Measurements from ENCODE around the gene RSPO4. TPM values are rescaled to one million over a fixed set of nuclear protein-coding genes. Genes with fewer than 3 reads are reported as not detected.

Gene RSPO4
- total RNA-seq, 1 experiment from 2014 or later: not detected

DNA sequence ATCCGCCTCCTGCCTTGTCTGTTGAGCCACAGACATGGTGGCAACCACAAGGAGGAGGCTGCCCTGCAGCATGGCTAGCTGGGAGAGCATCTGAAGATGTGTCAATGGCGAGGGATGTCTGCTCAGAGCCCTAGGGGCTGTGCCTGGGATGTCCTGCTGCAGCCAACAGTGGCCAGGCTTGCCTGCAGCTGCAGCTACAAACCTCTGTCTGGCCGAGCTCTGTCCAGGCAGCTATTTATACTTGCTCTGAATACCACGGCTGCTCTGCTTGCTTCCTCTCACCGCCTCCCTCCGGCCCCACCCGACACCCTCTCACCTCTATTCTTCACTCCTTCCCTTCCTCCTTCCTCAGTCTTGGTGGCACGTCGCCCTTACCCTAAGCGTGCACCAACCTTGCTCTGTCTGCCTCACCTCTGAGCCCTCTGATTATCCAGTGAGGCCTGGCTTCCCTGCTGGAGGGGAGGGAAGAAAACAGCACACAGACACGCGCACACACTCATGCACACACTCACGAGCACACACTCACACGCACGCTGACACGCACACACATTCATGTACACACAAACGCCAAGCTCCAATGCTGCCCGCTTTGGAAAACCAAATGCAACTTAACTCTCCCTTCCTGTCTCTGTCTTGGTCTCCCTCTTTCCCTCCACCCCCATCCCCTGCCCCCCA lies 85.8 kb downstream of the RSPO4 start, which contains the start of gene ANGPT4:
TSS of gene ANGPT4 (minus strand) at position 210 of the 675 bp plus-strand sequence. CDS start at position 90, 120 bp downstream.
- BruUV-seq (replicated peaks): no TSS peak
- Histone ChIP-seq H3K27me3 (replicated peaks; ENCODE audit: insufficient read depth, low read depth, low read length, poor library complexity) (peaks cover 8% of the 10 kb centered on the region), H3K36me3 (ENCODE audit: insufficient read depth, low read length, poor library complexity, severe bottlenecking) (no peaks in the 10 kb centered on the region), H3K9me3 (ENCODE audit: low read depth, low read length, poor library complexity, severe bottlenecking) (no peaks in the 10 kb centered on the region), H3K4me3 (ENCODE audit: low read depth, low read length, poor library complexity, severe bottlenecking) (no peak within 1 kb of the TSS), H3K4me1 (ENCODE audit: insufficient read depth, low read length, poor library complexity, severe bottlenecking) (no peaks in the 10 kb centered on the region), H3K27ac (ENCODE audit: low read depth, low read length, poor library complexity, severe bottlenecking) (no peak within 1 kb of the TSS)
- no peak for DNase-seq (ENCODE audit: low spot score)
- intact Hi-C loops (cut with micrococcal nuclease; ENCODE audit: unreplicated experiment): no loop called here
- ChIA-PET POLR2A (ENCODE audit: low non-redundant PET) (no interaction called here), CTCF (no interaction called here)
- no peak for TF ChIP-seq EZH2 (IDR thresholded peaks at IDR 0.05; ENCODE audit: borderline replicate concordance, low read depth, low read length, poor library complexity, severe bottlenecking)
- TF ChIP-seq, protein P1, sequence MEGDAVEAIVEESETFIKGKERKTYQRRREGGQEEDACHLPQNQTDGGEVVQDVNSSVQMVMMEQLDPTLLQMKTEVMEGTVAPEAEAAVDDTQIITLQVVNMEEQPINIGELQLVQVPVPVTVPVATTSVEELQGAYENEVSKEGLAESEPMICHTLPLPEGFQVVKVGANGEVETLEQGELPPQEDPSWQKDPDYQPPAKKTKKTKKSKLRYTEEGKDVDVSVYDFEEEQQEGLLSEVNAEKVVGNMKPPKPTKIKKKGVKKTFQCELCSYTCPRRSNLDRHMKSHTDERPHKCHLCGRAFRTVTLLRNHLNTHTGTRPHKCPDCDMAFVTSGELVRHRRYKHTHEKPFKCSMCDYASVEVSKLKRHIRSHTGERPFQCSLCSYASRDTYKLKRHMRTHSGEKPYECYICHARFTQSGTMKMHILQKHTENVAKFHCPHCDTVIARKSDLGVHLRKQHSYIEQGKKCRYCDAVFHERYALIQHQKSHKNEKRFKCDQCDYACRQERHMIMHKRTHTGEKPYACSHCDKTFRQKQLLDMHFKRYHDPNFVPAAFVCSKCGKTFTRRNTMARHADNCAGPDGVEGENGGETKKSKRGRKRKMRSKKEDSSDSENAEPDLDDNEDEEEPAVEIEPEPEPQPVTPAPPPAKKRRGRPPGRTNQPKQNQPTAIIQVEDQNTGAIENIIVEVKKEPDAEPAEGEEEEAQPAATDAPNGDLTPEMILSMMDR (conservative IDR thresholded peaks at IDR 0.05; ENCODE audit: low read depth, low read length): no peak

DNA sequence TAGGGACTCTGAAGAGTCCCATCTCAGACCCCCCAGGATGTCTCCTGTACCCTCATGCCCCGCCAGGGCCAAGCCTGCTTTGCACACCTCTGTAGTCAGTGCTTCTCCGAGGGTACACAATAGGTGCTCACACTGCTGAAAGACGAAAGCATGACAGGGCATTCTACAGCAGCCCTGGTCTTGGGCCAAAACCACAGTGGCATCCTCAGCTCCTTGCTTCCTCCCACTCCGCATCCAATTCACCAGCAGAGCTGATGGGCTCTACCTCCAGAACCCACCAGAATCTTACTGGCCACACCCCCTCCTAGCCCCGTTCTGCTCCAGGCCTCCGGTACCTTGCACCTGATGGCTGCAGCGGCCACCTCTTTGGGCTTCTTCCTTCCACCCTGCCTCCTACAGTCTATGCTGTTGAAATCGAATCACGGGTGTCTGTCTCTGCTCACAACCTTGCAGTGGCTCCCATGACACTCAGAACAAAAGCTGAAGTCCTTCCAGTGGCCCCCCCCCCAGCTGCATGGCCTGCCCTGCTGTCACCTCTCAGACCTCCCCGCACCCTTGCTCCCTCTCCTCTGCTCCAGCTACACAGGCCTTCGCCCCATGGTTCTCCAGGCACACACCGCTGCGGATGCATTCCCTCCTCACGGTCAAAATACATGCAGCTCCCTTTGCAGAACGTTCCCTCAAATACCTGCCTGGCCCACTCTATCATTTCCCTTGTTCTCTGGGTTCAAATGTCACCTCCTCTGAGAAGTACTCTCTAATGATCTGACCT lies 87.2 kb downstream of the RSPO4 start:
- no TSS peak for BruUV-seq (replicated peaks)
- H3K9me3 ChIP-seq (ENCODE audit: low read depth, low read length, poor library complexity, severe bottlenecking): no peaks in the 10 kb centered on the region
- ChIA-PET CTCF (no interaction called here), POLR2A (ENCODE audit: low non-redundant PET) (no interaction called here)
- TF ChIP-seq, protein P1 (conservative IDR thresholded peaks at IDR 0.05; ENCODE audit: low read depth, low read length): no peak
- no peak for TF ChIP-seq EZH2 (IDR thresholded peaks at IDR 0.05; ENCODE audit: borderline replicate concordance, low read depth, low read length, poor library complexity, severe bottlenecking)
- intact Hi-C loops (cut with micrococcal nuclease; ENCODE audit: unreplicated experiment): no loop called here
- H3K4me1 ChIP-seq (ENCODE audit: insufficient read depth, low read length, poor library complexity, severe bottlenecking): no peaks in the 10 kb centered on the region
- H3K27ac ChIP-seq (ENCODE audit: low read depth, low read length, poor library complexity, severe bottlenecking): no peak overlapping the region
- no peaks in the 10 kb centered on the region for H3K36me3 ChIP-seq (ENCODE audit: insufficient read depth, low read length, poor library complexity, severe bottlenecking)
- no peak for DNase-seq (ENCODE audit: low spot score)
- H3K27me3 ChIP-seq (replicated peaks; ENCODE audit: insufficient read depth, low read depth, low read length, poor library complexity): peaks cover 8% of the 10 kb centered on the region
- no peak overlapping the region for H3K4me3 ChIP-seq (ENCODE audit: low read depth, low read length, poor library complexity, severe bottlenecking)

DNA sequence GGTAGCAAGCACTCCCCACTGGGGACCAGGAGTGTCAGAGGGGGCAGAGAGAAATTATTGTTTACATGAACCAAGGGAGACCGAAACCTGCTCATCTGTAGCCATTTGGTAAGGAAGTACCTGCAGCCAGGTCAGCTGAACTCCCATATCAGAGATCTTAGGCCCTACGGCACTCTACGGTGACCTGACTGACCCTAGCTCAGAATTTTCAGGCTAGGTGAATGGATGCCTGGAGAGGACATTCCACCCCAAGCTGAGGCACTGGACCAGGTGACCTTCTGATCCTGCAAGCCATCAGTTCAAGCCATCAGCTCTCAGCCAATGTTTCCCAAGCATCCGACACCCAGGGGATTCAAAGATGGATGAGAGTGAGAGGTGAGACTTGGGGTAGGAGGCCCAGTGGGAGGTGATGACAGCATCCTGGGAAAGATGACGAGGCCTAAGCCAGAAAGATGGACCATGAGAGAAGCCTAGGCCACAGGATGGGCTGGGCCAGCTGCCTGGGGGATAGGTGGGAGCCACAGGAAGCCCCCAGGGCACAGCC lies 88.7 kb downstream of the RSPO4 start:
- Histone ChIP-seq H3K4me3 (ENCODE audit: low read depth, low read length, poor library complexity, severe bottlenecking) (no peak overlapping the region), H3K36me3 (ENCODE audit: insufficient read depth, low read length, poor library complexity, severe bottlenecking) (no peaks in the 10 kb centered on the region), H3K27ac (ENCODE audit: low read depth, low read length, poor library complexity, severe bottlenecking) (no peak overlapping the region), H3K9me3 (ENCODE audit: low read depth, low read length, poor library complexity, severe bottlenecking) (no peaks in the 10 kb centered on the region), H3K27me3 (replicated peaks; ENCODE audit: insufficient read depth, low read depth, low read length, poor library complexity) (peaks cover 6% of the 10 kb centered on the region), H3K4me1 (ENCODE audit: insufficient read depth, low read length, poor library complexity, severe bottlenecking) (no peaks in the 10 kb centered on the region)
- BruUV-seq (replicated peaks): no TSS peak
- intact Hi-C loops (cut with micrococcal nuclease; ENCODE audit: unreplicated experiment): no loop called here
- DNase-seq (ENCODE audit: low spot score): no peak
- POLR2A ChIA-PET (ENCODE audit: low non-redundant PET): no interaction called here
- TF ChIP-seq, protein P1 (conservative IDR thresholded peaks at IDR 0.05; ENCODE audit: low read depth, low read length): no peak
- TF ChIP-seq EZH2 (IDR thresholded peaks at IDR 0.05; ENCODE audit: borderline replicate concordance, low read depth, low read length, poor library complexity, severe bottlenecking): no peak
- CTCF ChIA-PET: no interaction called here
